ENCODE results near the gene ANKFY1. TPM values are rescaled to one million over a fixed set of nuclear protein-coding genes. Genes with fewer than 3 reads are reported as not detected.
A peak's percentile ranks its signal among the peaks of the same experiment; 100 is the strongest.

The ANKFY1 gene
- total RNA-seq, 2 experiments from 2014 or later: 34.6 to 40.5 TPM

- no peaks in the 10 kb centered on the region for H3K27me3 Mint-ChIP-seq
- POLR2A ChIA-PET: no interaction called here
Measured at GRCh38 chr17:4186357-4186881, 77.4 kb downstream of the ANKFY1 start.

GRCh38 chr17:4185656-4186055 is 78.1 kb downstream of the ANKFY1 start:
- no peaks in the 10 kb centered on the region for H3K27me3 Mint-ChIP-seq
- H3K4me3 Mint-ChIP-seq: no peak overlapping the region
- intact Hi-C loops (cut with micrococcal nuclease): no loop called here
- no peak for DNase-seq
- H3K36me3 Mint-ChIP-seq: peaks cover 47% of the 10 kb centered on the region
- peaks cover 5% of the 10 kb centered on the region for H3K4me1 Mint-ChIP-seq (ENCODE audit: low read depth)
- no peaks in the 10 kb centered on the region for H3K9me3 Mint-ChIP-seq
- CTCF ChIA-PET: interaction anchor here (0.7 kb wide), 1 partner anchor 14 kb away, joined by 4 read pairs; no protein-coding TSS in a partner anchor
- POLR2A ChIA-PET: no interaction called here
- no peak overlapping the region for H3K27ac Mint-ChIP-seq

More at GRCh38 chr17:4186357-4186881, 77.4 kb downstream of the ANKFY1 start:
- no peak for DNase-seq
- H3K36me3 Mint-ChIP-seq: peaks cover 45% of the 10 kb centered on the region
- H3K27ac Mint-ChIP-seq: no peak overlapping the region
- H3K9me3 Mint-ChIP-seq: no peaks in the 10 kb centered on the region
- H3K4me1 Mint-ChIP-seq (ENCODE audit: low read depth): peaks cover 5% of the 10 kb centered on the region
- H3K4me3 Mint-ChIP-seq: no peak overlapping the region
- CTCF ChIA-PET: no interaction called here
- intact Hi-C loops (cut with micrococcal nuclease): no loop called here

- H3K27ac Mint-ChIP-seq: no peak overlapping the region
- H3K27me3 Mint-ChIP-seq: no peaks in the 10 kb centered on the region
- intact Hi-C loops (cut with micrococcal nuclease): no loop called here
- peaks cover 48% of the 10 kb centered on the region for H3K36me3 Mint-ChIP-seq
- no peaks in the 10 kb centered on the region for H3K9me3 Mint-ChIP-seq
- peaks cover 5% of the 10 kb centered on the region for H3K4me1 Mint-ChIP-seq (ENCODE audit: low read depth)
- CTCF ChIA-PET: interaction anchor here (0.7 kb wide), 1 partner anchor 15 kb away, joined by 4 read pairs; no protein-coding TSS in a partner anchor
- H3K4me3 Mint-ChIP-seq: no peak overlapping the region
- POLR2A ChIA-PET: no interaction called here
- no peak for DNase-seq
Measured at GRCh38 chr17:4184811-4185210, 79.0 kb downstream of the ANKFY1 start.

GRCh38 chr17:4182043-4182442 is 81.7 kb downstream of the ANKFY1 start:
- CTCF ChIA-PET: no interaction called here
- Mint-ChIP-seq H3K27me3 (no peaks in the 10 kb centered on the region), H3K27ac (no peak overlapping the region), H3K4me3 (no peak overlapping the region), H3K4me1 (ENCODE audit: low read depth) (peaks cover 16% of the 10 kb centered on the region), H3K36me3 (peaks cover 62% of the 10 kb centered on the region), H3K9me3 (no peaks in the 10 kb centered on the region)
- POLR2A ChIA-PET: interaction anchor here (1.2 kb wide), 1 partner anchor 38 kb away, joined by 3 read pairs; no protein-coding TSS in a partner anchor
- DNase-seq: no peak
- intact Hi-C loops (cut with micrococcal nuclease): no loop called here

- H3K4me1 Mint-ChIP-seq (ENCODE audit: low read depth): peaks cover 29% of the 10 kb centered on the region
Measured at GRCh38 chr17:4180791-4181190, 83.0 kb downstream of the ANKFY1 start.

GRCh38 chr17:4179071-4179470 is 84.7 kb downstream of the ANKFY1 start:
- intact Hi-C loops (cut with micrococcal nuclease): no loop called here
- Mint-ChIP-seq H3K4me3 (no peak overlapping the region), H3K27me3 (no peaks in the 10 kb centered on the region), H3K9me3 (no peaks in the 10 kb centered on the region), H3K4me1 (ENCODE audit: low read depth) (peaks cover 46% of the 10 kb centered on the region), H3K27ac (no peak overlapping the region), H3K36me3 (peaks cover 69% of the 10 kb centered on the region)
- POLR2A ChIA-PET: interaction anchor here (1.2 kb wide), 1 partner anchor 36 kb away, joined by 5 read pairs; no protein-coding TSS in a partner anchor
- CTCF ChIA-PET: interaction anchor here (4.9 kb wide), 1 partner anchor 21 kb away, joined by 19 read pairs; no protein-coding TSS in a partner anchor
- no peak for DNase-seq

More at GRCh38 chr17:4180791-4181190, 83.0 kb downstream of the ANKFY1 start:
- intact Hi-C loops (cut with micrococcal nuclease): no loop called here
- Mint-ChIP-seq H3K9me3 (no peaks in the 10 kb centered on the region), H3K27ac (no peak overlapping the region), H3K27me3 (no peaks in the 10 kb centered on the region), H3K36me3 (peaks cover 58% of the 10 kb centered on the region), H3K4me3 (no peak overlapping the region)
- no peak for DNase-seq
- ChIA-PET CTCF (interaction anchor here (0.6 kb wide), 1 partner anchor 78 kb away, joined by 3 read pairs; no protein-coding TSS in a partner anchor), POLR2A (no interaction called here)

- intact Hi-C loops (cut with micrococcal nuclease): no loop called here
- ChIA-PET POLR2A (interaction anchor here (1.2 kb wide), 1 partner anchor 35 kb away, joined by 5 read pairs; no protein-coding TSS in a partner anchor), CTCF (interaction anchor here (0.9 to 4.9 kb wide), 2 partner anchors 13 to 21 kb away, joined by 3 to 19 read pairs; no protein-coding TSS in a partner anchor)
- DNase-seq: no peak
- Mint-ChIP-seq H3K36me3 (peaks cover 69% of the 10 kb centered on the region), H3K4me3 (no peak overlapping the region), H3K27me3 (no peaks in the 10 kb centered on the region), H3K9me3 (no peaks in the 10 kb centered on the region), H3K27ac (no peak overlapping the region), H3K4me1 (ENCODE audit: low read depth) (peaks cover 50% of the 10 kb centered on the region)
Measured at GRCh38 chr17:4178651-4179050, 85.1 kb downstream of the ANKFY1 start.

GRCh38 chr17:4177806-4178205 is 86.0 kb downstream of the ANKFY1 start:
- Mint-ChIP-seq H3K27ac (peak overlapping the region; percentile 46), H3K4me3 (no peak overlapping the region), H3K9me3 (no peaks in the 10 kb centered on the region), H3K36me3 (peaks cover 62% of the 10 kb centered on the region), H3K27me3 (no peaks in the 10 kb centered on the region), H3K4me1 (ENCODE audit: low read depth) (peaks cover 53% of the 10 kb centered on the region)
- DNase-seq: peak; percentile 37
- CTCF ChIA-PET: interaction anchor here (0.9 to 4.9 kb wide), 2 partner anchors 12 to 22 kb away, joined by 3 to 19 read pairs; no protein-coding TSS in a partner anchor
- intact Hi-C loops (cut with micrococcal nuclease): no loop called here
- POLR2A ChIA-PET: interaction anchor here (1.2 kb wide), 1 partner anchor 34 kb away, joined by 5 read pairs; no protein-coding TSS in a partner anchor

GRCh38 chr17:4176808-4177472 is 86.8 kb downstream of the ANKFY1 start:
- H3K9me3 Mint-ChIP-seq: no peaks in the 10 kb centered on the region
- ChIA-PET CTCF (interaction anchor here (1.0 to 4.9 kb wide), 4 partner anchors 12 to 244 kb away, joined by 4 to 19 read pairs (median 4); no protein-coding TSS in a partner anchor), POLR2A (interaction anchor here (1.4 to 3.4 kb wide), 2 partner anchors 34 to 87 kb away, joined by 4 to 27 read pairs; partner anchors contain the start of genes ANKFY1, CYB5D2 and ZZEF1)
- intact Hi-C loops (cut with micrococcal nuclease): loop anchor here (1.0 kb wide), 2 partner anchors 33 to 91 kb away; no protein-coding TSS in a partner anchor
- DNase-seq: peak; percentile 55
- peak overlapping the region; percentile 71 for H3K4me3 Mint-ChIP-seq
- H3K36me3 Mint-ChIP-seq: peaks cover 65% of the 10 kb centered on the region
- H3K4me1 Mint-ChIP-seq (ENCODE audit: low read depth): peaks cover 53% of the 10 kb centered on the region
- no peaks in the 10 kb centered on the region for H3K27me3 Mint-ChIP-seq
- peak overlapping the region; percentile 99 for H3K27ac Mint-ChIP-seq

GRCh38 chr17:4175921-4176807 is 87.6 kb downstream of the ANKFY1 start:
- peak overlapping the region; percentile 71 for H3K4me3 Mint-ChIP-seq
- peak; percentile 62 for DNase-seq
- H3K4me1 Mint-ChIP-seq (ENCODE audit: low read depth): peaks cover 53% of the 10 kb centered on the region
- H3K27ac Mint-ChIP-seq: peak overlapping the region; percentile 99
- H3K27me3 Mint-ChIP-seq: no peaks in the 10 kb centered on the region
- ChIA-PET POLR2A (interaction anchor here (0.7 to 3.4 kb wide), 4 partner anchors 9 to 88 kb away, joined by 3 to 27 read pairs (median 4); partner anchors contain the start of genes ANKFY1, CYB5D2 and ZZEF1), CTCF (interaction anchor here (1.0 to 4.9 kb wide), 5 partner anchors 11 to 245 kb away, joined by 3 to 19 read pairs (median 4); no protein-coding TSS in a partner anchor)
- peaks cover 67% of the 10 kb centered on the region for H3K36me3 Mint-ChIP-seq
- intact Hi-C loops (cut with micrococcal nuclease): loop anchor here (1.0 kb wide), 2 partner anchors 32 to 90 kb away; no protein-coding TSS in a partner anchor
- H3K9me3 Mint-ChIP-seq: no peaks in the 10 kb centered on the region

GRCh38 chr17:4174556-4174955 is 89.2 kb downstream of the ANKFY1 start:
- H3K9me3 Mint-ChIP-seq: no peaks in the 10 kb centered on the region
- ChIA-PET POLR2A (interaction anchor here (3.4 kb wide), 1 partner anchor 31 kb away, joined by 27 read pairs; the partner anchor contains the start of genes CYB5D2 and ZZEF1), CTCF (interaction anchor here (0.9 to 4.9 kb wide), 3 partner anchors 26 to 73 kb away, joined by 3 to 19 read pairs (median 3); no protein-coding TSS in a partner anchor)
- peak; percentile 35 for DNase-seq
- peak overlapping the region; percentile 55 for H3K27ac Mint-ChIP-seq
- no peak overlapping the region for H3K4me3 Mint-ChIP-seq
- intact Hi-C loops (cut with micrococcal nuclease): no loop called here
- H3K27me3 Mint-ChIP-seq: no peaks in the 10 kb centered on the region
- peaks cover 53% of the 10 kb centered on the region for H3K4me1 Mint-ChIP-seq (ENCODE audit: low read depth)
- peaks cover 76% of the 10 kb centered on the region for H3K36me3 Mint-ChIP-seq

Measured in activated CD4-positive, alpha-beta memory T cell treated with anti-CD3 and anti-CD28 coated beads for 36 hours (primary cell).